ENCODE measurements around the gene TANC1.

DNA sequence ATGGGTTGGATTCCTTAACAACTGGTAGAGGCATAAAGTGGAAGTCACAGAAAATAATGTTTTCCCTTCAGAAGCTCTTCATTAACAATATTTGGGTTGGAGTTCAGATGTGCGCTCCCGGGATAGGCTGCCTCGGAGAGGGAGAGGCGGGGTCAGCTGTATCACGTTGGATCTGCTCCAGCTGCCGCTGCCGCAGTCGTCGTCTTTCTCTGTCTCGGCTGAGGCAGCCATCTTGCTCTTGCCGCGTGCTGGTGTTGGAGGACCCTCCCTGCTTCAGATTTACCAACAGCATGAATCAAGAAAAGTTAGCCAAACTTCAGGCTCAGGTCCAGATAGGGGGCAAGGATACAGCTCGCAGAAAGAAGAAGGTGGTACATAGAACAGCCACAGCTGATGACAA, 35.1 kb downstream of the TANC1 start:
- no peak for TF ChIP-seq CTCF (IDR thresholded peaks at IDR 0.05; ENCODE audit: poor library complexity, severe bottlenecking)
- no peak for TF ChIP-seq EZH2 (IDR thresholded peaks at IDR 0.05; ENCODE audit: borderline replicate concordance, insufficient read depth, low read length, poor library complexity, severe bottlenecking)
- TF ChIP-seq EP300 (conservative IDR thresholded peaks at IDR 0.05; ENCODE audit: poor library complexity, severe bottlenecking): no peak
- no peak for TF ChIP-seq POLR2AphosphoS5 (IDR thresholded peaks at IDR 0.05)
- no peak for TF ChIP-seq RAD21 (conservative IDR thresholded peaks at IDR 0.05)
- TF ChIP-seq, protein P1, sequence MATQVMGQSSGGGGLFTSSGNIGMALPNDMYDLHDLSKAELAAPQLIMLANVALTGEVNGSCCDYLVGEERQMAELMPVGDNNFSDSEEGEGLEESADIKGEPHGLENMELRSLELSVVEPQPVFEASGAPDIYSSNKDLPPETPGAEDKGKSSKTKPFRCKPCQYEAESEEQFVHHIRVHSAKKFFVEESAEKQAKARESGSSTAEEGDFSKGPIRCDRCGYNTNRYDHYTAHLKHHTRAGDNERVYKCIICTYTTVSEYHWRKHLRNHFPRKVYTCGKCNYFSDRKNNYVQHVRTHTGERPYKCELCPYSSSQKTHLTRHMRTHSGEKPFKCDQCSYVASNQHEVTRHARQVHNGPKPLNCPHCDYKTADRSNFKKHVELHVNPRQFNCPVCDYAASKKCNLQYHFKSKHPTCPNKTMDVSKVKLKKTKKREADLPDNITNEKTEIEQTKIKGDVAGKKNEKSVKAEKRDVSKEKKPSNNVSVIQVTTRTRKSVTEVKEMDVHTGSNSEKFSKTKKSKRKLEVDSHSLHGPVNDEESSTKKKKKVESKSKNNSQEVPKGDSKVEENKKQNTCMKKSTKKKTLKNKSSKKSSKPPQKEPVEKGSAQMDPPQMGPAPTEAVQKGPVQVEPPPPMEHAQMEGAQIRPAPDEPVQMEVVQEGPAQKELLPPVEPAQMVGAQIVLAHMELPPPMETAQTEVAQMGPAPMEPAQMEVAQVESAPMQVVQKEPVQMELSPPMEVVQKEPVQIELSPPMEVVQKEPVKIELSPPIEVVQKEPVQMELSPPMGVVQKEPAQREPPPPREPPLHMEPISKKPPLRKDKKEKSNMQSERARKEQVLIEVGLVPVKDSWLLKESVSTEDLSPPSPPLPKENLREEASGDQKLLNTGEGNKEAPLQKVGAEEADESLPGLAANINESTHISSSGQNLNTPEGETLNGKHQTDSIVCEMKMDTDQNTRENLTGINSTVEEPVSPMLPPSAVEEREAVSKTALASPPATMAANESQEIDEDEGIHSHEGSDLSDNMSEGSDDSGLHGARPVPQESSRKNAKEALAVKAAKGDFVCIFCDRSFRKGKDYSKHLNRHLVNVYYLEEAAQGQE (IDR thresholded peaks at IDR 0.05; ENCODE audit: borderline replicate concordance): no peak

All from neural cell (in vitro differentiated cells).